Heart right ventricle (tissue), 16 donors: ENCODE data around the gene FLNB. TPM values are rescaled to one million over a fixed set of nuclear protein-coding genes. Genes with fewer than 3 reads are reported as not detected.

Source experiments
- ATAC-seq, 8 donors: fragments of 200-7000 bp; cut with Tn5 transposase; one replicate each; pipeline ENCODE4 v1.9.1; 2020; ENCODE audit warnings: mild to moderate bottlenecking in 8 of 8, moderate library complexity in 8 of 8, moderate number of reproducible peaks in 1 of 8
- DNase-seq, 2 donors: peaks; one replicate each; pipeline ENCODE4 v3.0.0-alpha.2; 2020
- H3K27ac ChIP-seq, 10 donors: fragments of 200-600 bp; sonication (generic) in 2 of 10; one replicate each; pipeline versions ENCODE4 v1.5.0 to v1.8.0; 2020 to 2022; ENCODE audit warnings: mild to moderate bottlenecking in 3 of 10
- H3K27me3 ChIP-seq, 7 donors: fragments of 200-600 bp; one replicate each; pipeline ENCODE4 v1.8.0; 2021 to 2022; ENCODE audit warnings: mild to moderate bottlenecking in 2 of 7
- H3K36me3 ChIP-seq, 9 donors: fragments of 200-600 bp; sonication (generic) in 1 of 9; one replicate each; pipeline versions ENCODE4 v1.5.0 to v1.8.0; 2020 to 2022; ENCODE audit warnings: mild to moderate bottlenecking in 2 of 9
- H3K4me1 ChIP-seq, 9 donors: fragments of 200-600 bp; sonication (generic) in 1 of 9; one replicate each; pipeline versions ENCODE4 v1.5.0 to v1.8.0; 2020 to 2022; ENCODE audit warnings: mild to moderate bottlenecking in 4 of 9
- H3K4me3 ChIP-seq, 10 donors: fragments of 200-600 bp; sonication (generic) in 2 of 10; one replicate each; pipeline versions ENCODE4 v1.5.0 to v1.8.0; 2020 to 2022; ENCODE audit warnings: mild to moderate bottlenecking in 7 of 10, moderate library complexity in 2 of 10
- H3K9me3 ChIP-seq, 11 donors: fragments of 200-600 bp in 10 of 11; sonication (generic) in 2 of 11; one replicate each; pipeline versions ENCODE4 v1.5.0 to v1.8.0; 2013 to 2022; ENCODE audit warnings: mild to moderate bottlenecking in 2 of 11, control low read depth in 1 of 11, moderate library complexity in 1 of 11
- CTCF ChIP-seq, 9 donors: fragments of 200-600 bp; sonication (generic) in 2 of 9; IDR thresholded peaks; one replicate each; pipeline versions ENCODE4 v1.5.0 to v1.8.0; 2021 to 2022; ENCODE audit warnings: antibody characterized with exemption in 9 of 9, mild to moderate bottlenecking in 5 of 9, moderate library complexity in 1 of 9
- WGBS, 2 donors: extraction: QIAGEN DNeasy Blood & Tissue Kit; methylation state at CpG; one replicate each; pipeline ENCODE4 v1.1.7; 2013; ENCODE audit warnings: inconsistent platforms in 1 of 2; 5-methylcytosine and 5-hydroxymethylcytosine counted together
- intact Hi-C, 10 donors: fragments of 100-400 bp; cut with DNase I; formaldehyde crosslinking; loops; one replicate each; pipeline versions ENCODE4 v1.11.1 to v1.14.2; 2022
- polyA plus RNA-seq, 2 donors: library from polyadenylated mRNA; stranded (reverse); fragments of 200-250 nt; gene quantifications; one replicate each; pipeline ENCODE4 v1.2.3, GENCODE V29; 2013
- total RNA-seq, 10 donors: library from RNA; stranded (reverse); fragmentation: NEBNext Ultra II Directional in 3 of 10; extraction: Animal tissue kit (Norgen Biotek cat#: 25700) in 3 of 10; gene quantifications; one replicate each; pipeline versions ENCODE4 v1.2.1 to v1.2.4, GENCODE V29; 2021 to 2023
- donor health status: Arrhythmogenic right ventricular cardiomyopathy.
- donor health status: ischemic (EF 13 %, LVEDD 7.1; RV severe dilation, severe dysfunction).
- donor health status: healthy with polysubstance abuse.
- donor health status: DM: no; HTN: yes; CAD: no.
- donor health status: DM: no; HTN: no; CAD: no.
- donor health status: ischemic (EF 25% LVEDD 6.9; RV normal size, moderate dysfunction).
- donor health status: ischemic (EF 25% LVEDD 5.7; RV mildly dilated, moderate dysfunction).
- donor health status: healthy.
- donor health status: DM: yes; HTN: yes; CAD: no.
- donor health status: Ischemic cardiomyopathy.
- donor health status: ischemic (EF 35%, LVEDD 5.7; RV mildly dilated, moderate dysfunction).
- donor health status: nonischemic (EF 11% LVEDD 7.7; RV severe dilation, severe dysfunction).
- donor health status: DM: yes; HTN: yes; CAD: no.
- donor health status: PGD.
- donor health status: ischemic (EF 29% LVEDD 5.4; RV normal size, mild dysfunction).
- donor health status: nonischemic (EF 23%, LVEDD 6.1; RV moderate dilation, normal function).

FLNB gene
- total and polyA plus RNA-seq, 12 donors: 27.4 to 65.3 (median 38.6) TPM

DNA sequence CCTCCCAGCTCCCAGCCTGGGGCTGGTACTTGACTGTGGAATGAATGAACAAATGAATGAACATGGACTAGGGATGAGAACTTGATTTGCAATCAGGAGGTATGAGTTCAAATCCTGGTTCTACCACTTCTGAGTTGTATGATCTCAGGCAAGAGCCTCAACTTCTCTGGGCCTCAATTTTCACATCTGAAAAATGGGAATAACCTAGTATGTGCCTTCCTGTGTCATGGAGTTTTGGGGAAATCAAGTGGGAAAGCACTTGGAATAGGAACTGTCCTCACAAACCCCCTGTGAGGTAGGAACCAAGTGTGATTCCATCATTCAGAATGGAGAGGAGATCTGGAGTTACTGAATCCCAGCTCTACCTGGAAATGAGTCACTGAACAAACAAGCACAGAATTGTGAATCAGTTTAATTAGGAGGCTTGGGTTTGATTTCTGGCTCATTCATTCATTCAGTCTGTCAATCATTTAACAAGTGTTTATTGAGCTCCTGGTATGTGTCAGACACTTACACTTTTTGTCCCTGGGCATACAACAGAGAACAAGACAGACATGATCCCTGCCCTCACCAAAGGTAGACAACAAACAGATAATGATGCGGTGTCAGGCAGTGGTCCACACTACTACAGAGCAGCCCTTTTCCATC, 172.8 kb downstream of the FLNB start:
- no peak overlapping the region for H3K4me3 ChIP-seq
- no peak for TF ChIP-seq CTCF (IDR thresholded peaks at IDR 0.05)
- no peaks in the 10 kb centered on the region for H3K9me3 ChIP-seq
- WGBS, 2 donors: 88 to 100% methylated on average over 1 of the region's 1 CpG
- intact Hi-C loops: loop anchor here in 7 of 10 donors (10.0 kb wide), 3 partner anchors 54 to 354 kb away; partner anchors contain the start of genes ABHD6 (in 1 of the 7) and ACOX2 (in 1 of the 7)
- H3K4me1 ChIP-seq: peaks cover 4 to 21% (median 12%) of the 10 kb centered on the region in 9 donors
- ATAC-seq: no peak
- no peak overlapping the region for H3K27ac ChIP-seq
- DNase-seq: no peak
- no peaks in the 10 kb centered on the region for H3K36me3 ChIP-seq
- H3K27me3 ChIP-seq: peaks cover 0 to 7% (median 0%) of the 10 kb centered on the region in 7 donors

GRCh38 chr3:58183221-58183620, 175.0 kb downstream of the FLNB start:
- Histone ChIP-seq H3K36me3 (no peaks in the 10 kb centered on the region), H3K27me3 (peaks cover 0 to 5% (median 0%) of the 10 kb centered on the region in 7 donors), H3K9me3 (no peaks in the 10 kb centered on the region), H3K4me3 (no peak overlapping the region), H3K27ac (no peak overlapping the region), H3K4me1 (peaks cover 0 to 12% (median 5%) of the 10 kb centered on the region in 9 donors)
- DNase-seq (no peak), ATAC-seq (no peak)
- TF ChIP-seq CTCF (IDR thresholded peaks at IDR 0.05): no peak
- intact Hi-C loops: loop anchor here in 7 of 10 donors (10.0 kb wide), 3 partner anchors 52 to 352 kb away; partner anchors contain the start of genes ABHD6 (in 1 of the 7) and ACOX2 (in 1 of the 7)
- WGBS, 2 donors: 92 to 95% methylated on average over 1 of the region's 1 CpG

GRCh38 chr3:58183891-58184290, 175.7 kb downstream of the FLNB start:
- TF ChIP-seq CTCF (IDR thresholded peaks at IDR 0.05): no peak
- no peak overlapping the region for H3K4me3 ChIP-seq
- intact Hi-C loops: loop anchor here in 7 of 10 donors (10.0 kb wide), 3 partner anchors 51 to 351 kb away; partner anchors contain the start of genes ABHD6 (in 1 of the 7) and ACOX2 (in 1 of the 7)

DNA sequence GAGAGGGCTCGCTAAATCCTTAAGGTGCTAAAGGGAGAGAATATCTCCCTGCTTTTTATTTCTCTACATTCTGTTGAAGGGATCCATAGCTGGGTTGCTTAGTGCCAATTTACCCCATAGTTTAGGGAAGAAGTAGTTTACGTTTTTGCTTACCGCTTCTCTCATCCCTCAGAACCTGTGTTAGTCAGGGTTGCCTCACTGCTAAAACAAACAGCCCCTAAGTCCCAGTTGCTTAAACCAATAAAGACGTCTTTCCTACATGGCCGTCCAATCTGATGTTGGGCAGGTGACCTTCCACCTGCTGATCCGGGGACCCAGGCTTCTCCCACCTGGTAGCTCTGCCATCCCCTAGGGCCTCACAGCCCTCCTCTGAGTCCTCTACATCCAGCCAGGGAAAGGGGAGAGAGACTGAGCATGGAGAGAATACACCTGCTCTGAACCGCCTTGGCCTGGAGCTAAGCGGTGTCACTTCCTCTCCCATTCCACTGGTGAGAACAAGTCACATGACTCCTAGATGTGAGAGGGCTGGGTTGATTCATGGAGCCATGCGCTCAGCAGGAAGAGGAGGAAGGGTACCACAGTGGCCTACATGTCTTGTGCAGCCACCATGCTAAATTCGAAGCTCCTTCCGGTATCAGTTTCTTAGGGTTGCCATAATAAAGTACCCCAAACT, 176.2 kb downstream of the FLNB start:
- ATAC-seq (no peak), DNase-seq (no peak)
- H3K27me3 ChIP-seq: no peaks in the 10 kb centered on the region
- WGBS, 2 donors: 94 to 95% methylated on average over 11 of the region's 11 CpGs
- no peak overlapping the region for H3K4me3 ChIP-seq
- H3K9me3 ChIP-seq: no peaks in the 10 kb centered on the region
- TF ChIP-seq CTCF (IDR thresholded peaks at IDR 0.05): no peak
- intact Hi-C loops: loop anchor here in 7 of 10 donors (10.0 kb wide), 3 partner anchors 50 to 350 kb away; partner anchors contain the start of genes ABHD6 (in 1 of the 7) and ACOX2 (in 1 of the 7)
- no peaks in the 10 kb centered on the region for H3K36me3 ChIP-seq
- no peak overlapping the region for H3K27ac ChIP-seq
- H3K4me1 ChIP-seq: peaks cover 0 to 17% (median 15%) of the 10 kb centered on the region in 9 donors

More at GRCh38 chr3:58183891-58184290, 175.7 kb downstream of the FLNB start:
- WGBS, 2 donors: 87 to 92% methylated on average over 12 of the region's 12 CpGs
- no peak for DNase-seq
- H3K27ac ChIP-seq: no peak overlapping the region
- ATAC-seq: no peak
- peaks cover 0 to 12% (median 10%) of the 10 kb centered on the region in 9 donors for H3K4me1 ChIP-seq
- no peaks in the 10 kb centered on the region for H3K9me3 ChIP-seq
- no peaks in the 10 kb centered on the region for H3K36me3 ChIP-seq
- no peaks in the 10 kb centered on the region for H3K27me3 ChIP-seq
